ENCODE measurements around the gene RNASE1.

RNASE1 gene

DNA sequence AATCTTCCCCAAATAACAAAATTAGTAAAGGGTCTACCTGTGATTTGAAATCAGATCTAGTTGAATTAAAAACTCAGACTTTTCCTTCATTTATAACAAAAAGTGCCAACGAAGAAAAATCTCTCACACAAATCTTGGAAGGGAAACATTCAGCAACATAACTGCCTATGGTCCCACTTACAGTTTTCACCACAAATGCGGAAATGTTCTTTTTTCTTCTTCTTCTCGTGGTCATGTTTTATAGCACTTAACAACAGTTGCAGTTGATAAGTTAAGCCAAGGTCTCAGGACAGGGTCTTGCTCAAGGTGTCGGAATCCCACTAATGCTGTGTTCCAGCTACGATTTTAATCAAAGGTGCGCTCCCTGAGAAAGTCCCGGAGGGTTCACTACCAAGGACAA is 11.5 kb downstream of the RNASE1 start:
- H3K4me3 ChIP-seq (ENCODE audit: low read depth, low read length), result no peak overlapping the region
- no peak for TF ChIP-seq CTCF (IDR thresholded peaks at IDR 0.05; ENCODE audit: low read depth, low read length, missing control alignments)
- DNase-seq (ENCODE audit: low read depth), result no peak
- in situ Hi-C loops (cut with HindIII; ENCODE audit: low sequenced_read_pairs), result no loop called here

DNA sequence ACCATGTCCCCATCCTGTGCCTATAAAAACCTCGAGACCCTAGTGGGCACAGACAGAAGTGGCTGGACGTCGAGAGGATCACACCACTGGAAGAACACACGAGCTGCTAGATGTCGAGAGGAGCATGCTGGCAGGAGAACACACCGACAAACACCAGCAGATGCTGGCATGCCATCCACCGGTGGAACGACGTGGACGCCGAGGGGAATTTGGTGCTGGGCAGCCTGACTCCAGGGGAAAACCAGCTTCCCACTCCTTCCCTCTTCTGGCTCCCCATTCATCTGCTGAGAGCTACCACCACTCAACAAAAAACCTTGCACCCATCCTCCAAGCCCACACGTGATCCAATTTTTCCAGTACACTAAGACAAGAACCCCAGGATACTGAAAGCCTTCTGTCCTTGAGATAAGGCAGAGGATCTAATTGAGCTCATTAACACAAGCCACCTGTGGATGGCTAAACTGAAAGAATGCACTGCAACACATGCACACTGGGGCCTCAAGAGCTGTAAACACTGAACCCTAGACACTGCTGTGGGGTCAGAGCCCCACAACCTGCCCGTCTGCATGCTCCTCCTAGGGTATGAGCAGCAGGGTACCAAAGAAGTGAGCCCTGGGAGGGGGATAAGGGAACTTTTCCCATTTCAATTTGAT is 12.1 kb downstream of the RNASE1 start:
- in situ Hi-C loops (cut with HindIII; ENCODE audit: low sequenced_read_pairs), result no loop called here
- no peak overlapping the region for H3K4me3 ChIP-seq (ENCODE audit: low read depth, low read length)
- no peak for TF ChIP-seq CTCF (IDR thresholded peaks at IDR 0.05; ENCODE audit: low read depth, low read length, missing control alignments)
- no peak for DNase-seq (ENCODE audit: low read depth)

GRCh38 chr14:20789230-20789813 is 13.3 kb downstream of the RNASE1 start:
- no peak for DNase-seq (ENCODE audit: low read depth)
- no peak overlapping the region for H3K4me3 ChIP-seq (ENCODE audit: low read depth, low read length)
- no peak for TF ChIP-seq CTCF (IDR thresholded peaks at IDR 0.05; ENCODE audit: low read depth, low read length, missing control alignments)
- in situ Hi-C loops (cut with HindIII; ENCODE audit: low sequenced_read_pairs), result no loop called here

DNA sequence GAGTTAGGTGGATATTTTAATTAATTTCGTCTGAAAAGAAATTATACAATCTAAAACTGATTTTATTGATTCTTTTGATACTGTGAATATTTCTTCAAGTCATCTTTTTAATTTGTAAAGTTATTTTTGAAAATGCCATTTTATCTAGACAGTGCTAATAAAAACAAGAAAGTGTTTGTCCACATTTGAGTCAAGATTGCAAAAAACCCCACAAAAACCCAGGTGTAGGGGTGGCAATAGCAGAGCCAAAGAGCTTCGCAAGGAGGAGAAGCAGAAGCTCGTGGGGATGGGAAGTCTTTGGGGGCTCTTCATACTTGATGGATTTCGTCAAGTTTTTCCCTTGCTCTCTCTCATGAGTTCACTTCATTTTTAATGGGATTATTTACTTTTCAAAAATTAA is 15.6 kb downstream of the RNASE1 start:
- no peak for TF ChIP-seq CTCF (IDR thresholded peaks at IDR 0.05; ENCODE audit: low read depth, low read length, missing control alignments)
- in situ Hi-C loops (cut with HindIII; ENCODE audit: low sequenced_read_pairs), result no loop called here
- DNase-seq (ENCODE audit: low read depth), result no peak
- H3K4me3 ChIP-seq (ENCODE audit: low read depth, low read length), result no peak overlapping the region

DNA sequence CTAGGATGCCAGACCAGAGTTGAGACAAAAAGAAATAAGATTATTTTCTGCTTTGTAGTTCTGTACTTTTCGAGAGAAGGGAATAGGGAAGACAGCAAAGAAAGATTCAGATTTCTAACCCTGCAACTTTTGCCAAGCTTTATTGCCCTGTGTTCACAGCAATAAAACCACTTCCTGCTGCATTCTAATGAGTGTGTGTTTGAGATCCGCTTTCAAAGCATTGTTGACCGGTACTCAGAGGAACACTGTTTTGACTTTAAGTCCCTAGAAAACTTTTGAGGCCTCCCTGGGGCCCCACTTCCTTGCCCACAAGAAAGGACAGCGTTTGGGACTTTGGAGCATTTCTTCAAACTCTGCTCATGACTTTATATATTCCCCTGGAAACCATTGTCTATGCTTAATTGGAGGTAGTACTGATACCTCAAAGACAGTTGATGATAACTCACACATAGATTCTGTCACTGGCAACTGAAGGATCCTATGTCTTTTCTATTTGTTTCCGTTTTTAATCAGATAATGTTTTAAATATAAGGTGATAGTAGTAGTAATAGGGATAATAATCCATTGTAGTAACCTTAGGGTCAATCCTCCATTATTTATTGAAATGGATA is 20.3 kb downstream of the RNASE1 start:
- H3K4me3 ChIP-seq (ENCODE audit: low read depth, low read length), result no peak overlapping the region
- TF ChIP-seq CTCF (IDR thresholded peaks at IDR 0.05; ENCODE audit: low read depth, low read length, missing control alignments), result no peak
- in situ Hi-C loops (cut with HindIII; ENCODE audit: low sequenced_read_pairs), result no loop called here
- DNase-seq (ENCODE audit: low read depth), result no peak

- in situ Hi-C loops (cut with HindIII; ENCODE audit: low sequenced_read_pairs), result no loop called here
- H3K4me3 ChIP-seq (ENCODE audit: low read depth, low read length), result no peak overlapping the region
- no peak for DNase-seq (ENCODE audit: low read depth)
- no peak for TF ChIP-seq CTCF (IDR thresholded peaks at IDR 0.05; ENCODE audit: low read depth, low read length, missing control alignments)
Observed at GRCh38 chr14:20781803-20782202, 20.8 kb downstream of the RNASE1 start.
